ENCODE measurements around the gene CENPX.

GRCh38 chr17:82037889-82038195 is 15.2 kb upstream of the CENPX start:
- TF ChIP-seq CTCF (IDR thresholded peaks at IDR 0.05) (no peak), ZFX (IDR thresholded peaks at IDR 0.05; ENCODE audit: borderline replicate concordance) (no peak)

Data from 22Rv1 (cell line).